ENCODE data around the gene KCTD13. TPM values are rescaled to one million over a fixed set of nuclear protein-coding genes. Genes with fewer than 3 reads are reported as not detected.

The KCTD13 gene
- total RNA-seq, 1 donor: 21.5 TPM

DNA sequence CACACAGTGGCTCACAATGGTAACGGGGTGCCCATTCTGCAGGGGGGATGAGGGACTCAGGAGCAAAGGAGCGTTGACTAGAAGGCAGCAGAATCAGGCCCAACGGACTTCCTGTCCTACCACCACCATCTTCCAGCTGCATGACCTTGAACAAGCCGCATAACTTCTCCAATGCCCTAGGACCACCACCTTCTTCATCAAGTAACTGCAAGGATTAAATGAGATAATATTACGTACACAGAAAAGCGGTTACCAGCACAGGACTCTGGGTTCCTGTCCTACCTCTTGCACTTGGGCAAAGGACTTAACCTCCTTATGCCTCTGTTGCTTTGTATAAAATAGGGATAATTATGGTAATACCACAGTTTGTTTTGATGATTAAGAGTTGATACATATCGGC is 21.1 kb downstream of the KCTD13 start:
- H3K9me3 ChIP-seq (ENCODE audit: low read depth, low read length): no peaks in the 10 kb centered on the region
- H3K27me3 ChIP-seq (ENCODE audit: insufficient read depth, low read length): no peaks in the 10 kb centered on the region

GRCh38 chr16:29903590-29903989 is 22.4 kb downstream of the KCTD13 start:
- Histone ChIP-seq H3K27me3 (ENCODE audit: insufficient read depth, low read length) (peaks cover 4% of the 10 kb centered on the region), H3K4me3 (ENCODE audit: low read length) (no peak overlapping the region), H3K9me3 (ENCODE audit: low read depth, low read length) (no peaks in the 10 kb centered on the region), H3K4me1 (ENCODE audit: insufficient read depth, low read length) (peaks cover 8% of the 10 kb centered on the region)

More for the DNA sequence above, 21.1 kb downstream of the KCTD13 start:
- Histone ChIP-seq H3K4me1 (ENCODE audit: insufficient read depth, low read length) (peaks cover 11% of the 10 kb centered on the region), H3K4me3 (ENCODE audit: low read length) (no peak overlapping the region)

GRCh38 chr16:29901607-29901945 is 24.4 kb downstream of the KCTD13 start:
- Histone ChIP-seq H3K27me3 (ENCODE audit: insufficient read depth, low read length) (peaks cover 18% of the 10 kb centered on the region), H3K4me1 (ENCODE audit: insufficient read depth, low read length) (peaks cover 8% of the 10 kb centered on the region), H3K4me3 (ENCODE audit: low read length) (no peak overlapping the region), H3K9me3 (ENCODE audit: low read depth, low read length) (no peaks in the 10 kb centered on the region)

GRCh38 chr16:29900888-29901606 is 25.0 kb downstream of the KCTD13 start:
- Histone ChIP-seq H3K4me1 (ENCODE audit: insufficient read depth, low read length) (peaks cover 8% of the 10 kb centered on the region), H3K4me3 (ENCODE audit: low read length) (no peak overlapping the region), H3K27me3 (ENCODE audit: insufficient read depth, low read length) (peaks cover 18% of the 10 kb centered on the region), H3K9me3 (ENCODE audit: low read depth, low read length) (no peaks in the 10 kb centered on the region)

GRCh38 chr16:29900102-29900887 is 25.7 kb downstream of the KCTD13 start, which contains the start of gene ASPHD1:
ASPHD1 (plus strand) TSS chr16:29900488; CDS start chr16:29900972, 484 bp downstream.
- Histone ChIP-seq H3K9me3 (ENCODE audit: low read depth, low read length) (no peaks in the 10 kb centered on the region), H3K4me3 (ENCODE audit: low read length) (peak within 1 kb of the TSS; percentile 29), H3K4me1 (ENCODE audit: insufficient read depth, low read length) (peaks cover 8% of the 10 kb centered on the region), H3K27me3 (ENCODE audit: insufficient read depth, low read length) (peaks cover 18% of the 10 kb centered on the region)

- Histone ChIP-seq H3K27me3 (ENCODE audit: insufficient read depth, low read length) (peaks cover 18% of the 10 kb centered on the region), H3K9me3 (ENCODE audit: low read depth, low read length) (no peaks in the 10 kb centered on the region), H3K4me1 (ENCODE audit: insufficient read depth, low read length) (peaks cover 8% of the 10 kb centered on the region), H3K4me3 (ENCODE audit: low read length) (peak within 1 kb of the TSS; percentile 29)
Observed at GRCh38 chr16:29899516-29900101, 26.4 kb downstream of the KCTD13 start, which contains the start of gene SEZ6L2. SEZ6L2 (minus strand) TSS chr16:29899550; CDS start chr16:29899019, 531 bp downstream.

- peaks cover 8% of the 10 kb centered on the region for H3K4me1 ChIP-seq (ENCODE audit: insufficient read depth, low read length)
- H3K27me3 ChIP-seq (ENCODE audit: insufficient read depth, low read length): peaks cover 18% of the 10 kb centered on the region
- no peaks in the 10 kb centered on the region for H3K9me3 ChIP-seq (ENCODE audit: low read depth, low read length)
- no peak overlapping the region for H3K4me3 ChIP-seq (ENCODE audit: low read length)
Observed at GRCh38 chr16:29898804-29899515, 27.1 kb downstream of the KCTD13 start.

- no peak overlapping the region for H3K4me3 ChIP-seq (ENCODE audit: low read length)
- H3K4me1 ChIP-seq (ENCODE audit: insufficient read depth, low read length): peaks cover 8% of the 10 kb centered on the region
- H3K9me3 ChIP-seq (ENCODE audit: low read depth, low read length): no peaks in the 10 kb centered on the region
- H3K27me3 ChIP-seq (ENCODE audit: insufficient read depth, low read length): peaks cover 18% of the 10 kb centered on the region
Observed at GRCh38 chr16:29898135-29898803, 27.8 kb downstream of the KCTD13 start.

DNA sequence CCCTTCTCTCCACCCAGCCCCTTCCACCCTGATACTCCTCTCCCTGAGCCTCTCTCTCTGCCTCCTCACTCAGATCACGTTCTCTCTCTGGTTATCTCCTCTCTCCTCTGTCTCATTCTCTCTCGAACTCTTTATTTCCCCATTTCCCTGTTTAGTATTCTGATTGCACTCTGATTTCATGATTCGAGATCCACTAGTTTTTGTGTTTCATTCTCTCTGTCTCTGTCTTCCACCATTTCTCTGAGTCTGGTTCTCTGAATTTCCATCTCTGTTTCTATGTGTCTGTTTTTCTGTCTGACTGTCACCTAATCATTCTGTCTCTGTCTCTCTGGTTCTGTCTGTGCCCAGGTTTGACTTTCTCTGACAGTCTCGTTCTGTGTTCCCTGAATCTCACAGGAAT is 28.7 kb downstream of the KCTD13 start:
- Histone ChIP-seq H3K27me3 (ENCODE audit: insufficient read depth, low read length) (peaks cover 18% of the 10 kb centered on the region), H3K4me3 (ENCODE audit: low read length) (no peak overlapping the region), H3K4me1 (ENCODE audit: insufficient read depth, low read length) (peaks cover 8% of the 10 kb centered on the region), H3K9me3 (ENCODE audit: low read depth, low read length) (no peaks in the 10 kb centered on the region)

GRCh38 chr16:29896841-29897240 is 29.2 kb downstream of the KCTD13 start:
- no peak overlapping the region for H3K4me3 ChIP-seq (ENCODE audit: low read length)
- peaks cover 8% of the 10 kb centered on the region for H3K4me1 ChIP-seq (ENCODE audit: insufficient read depth, low read length)
- H3K9me3 ChIP-seq (ENCODE audit: low read depth, low read length): no peaks in the 10 kb centered on the region
- H3K27me3 ChIP-seq (ENCODE audit: insufficient read depth, low read length): peaks cover 18% of the 10 kb centered on the region

DNA sequence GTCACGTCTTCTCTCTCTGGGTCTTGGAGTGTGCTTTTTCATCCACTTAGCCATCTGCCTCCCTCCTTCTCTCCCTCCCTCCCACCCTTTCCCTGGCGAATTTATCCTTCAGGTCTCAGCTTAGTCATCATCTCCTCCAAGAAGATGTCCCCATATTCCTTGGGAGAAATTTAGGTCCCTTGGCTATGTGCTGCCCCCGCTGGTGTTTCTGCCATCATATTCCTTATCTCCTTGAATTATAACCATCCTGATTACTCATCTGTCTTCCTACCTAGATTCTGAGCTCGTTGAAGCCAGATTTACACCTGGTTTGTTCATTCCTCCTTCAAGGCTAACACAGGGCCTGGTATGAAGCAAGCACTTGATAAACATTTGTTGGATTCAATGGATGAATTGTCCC is 31.7 kb downstream of the KCTD13 start:
- H3K27me3 ChIP-seq (ENCODE audit: insufficient read depth, low read length): peaks cover 18% of the 10 kb centered on the region
- H3K4me1 ChIP-seq (ENCODE audit: insufficient read depth, low read length): no peaks in the 10 kb centered on the region

DNA sequence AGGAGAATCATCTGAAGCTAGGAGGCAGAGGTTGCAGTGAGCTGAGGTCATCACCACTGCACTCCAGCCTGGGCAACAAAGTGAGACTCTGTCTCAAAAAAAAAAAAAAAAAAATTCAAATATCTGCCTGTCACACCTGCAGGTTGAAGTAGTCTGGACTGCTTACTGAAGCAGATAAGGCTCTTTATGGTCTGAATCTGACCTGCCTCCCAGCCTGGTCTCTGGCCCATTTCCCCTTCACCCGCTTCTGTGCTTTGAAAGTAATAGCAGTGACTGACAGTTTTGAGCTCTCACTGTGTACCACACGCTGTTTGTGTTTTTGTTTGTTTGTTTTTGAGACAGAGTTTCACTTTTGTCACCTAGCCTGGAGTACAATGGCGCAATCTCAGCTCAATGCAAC is 32.5 kb downstream of the KCTD13 start:
- Histone ChIP-seq H3K9me3 (ENCODE audit: low read depth, low read length) (no peaks in the 10 kb centered on the region), H3K4me1 (ENCODE audit: insufficient read depth, low read length) (no peaks in the 10 kb centered on the region), H3K27me3 (ENCODE audit: insufficient read depth, low read length) (peaks cover 13% of the 10 kb centered on the region), H3K4me3 (ENCODE audit: low read length) (no peak overlapping the region)

More for the DNA sequence above, 31.7 kb downstream of the KCTD13 start:
- Histone ChIP-seq H3K4me3 (ENCODE audit: low read length) (no peak overlapping the region), H3K9me3 (ENCODE audit: low read depth, low read length) (no peaks in the 10 kb centered on the region)

- H3K9me3 ChIP-seq (ENCODE audit: low read depth, low read length): no peaks in the 10 kb centered on the region
- no peak overlapping the region for H3K4me3 ChIP-seq (ENCODE audit: low read length)
- peaks cover 3% of the 10 kb centered on the region for H3K27me3 ChIP-seq (ENCODE audit: insufficient read depth, low read length)
- H3K4me1 ChIP-seq (ENCODE audit: insufficient read depth, low read length): no peaks in the 10 kb centered on the region
Observed at GRCh38 chr16:29892458-29892813, 33.6 kb downstream of the KCTD13 start.

Data from mononuclear cell (primary cell).